Pulmonary artery endothelial cell (primary cell): ENCODE data around the gene OXER1. TPM values are rescaled to one million over a fixed set of nuclear protein-coding genes. Genes with fewer than 3 reads are reported as not detected.

Experiments used
- DNase-seq: peaks from one replicate; pipeline ENCODE4 v3.0.0-alpha.2; 2011; ENCODE audit warnings: low read depth, low spot score
- total RNA-seq: library from RNA; depleted of rRNA; stranded (reverse); fragments of >200 nt; gene quantifications from 2 replicates; pipeline ENCODE4 v1.2.3, GENCODE V29; 2014

The OXER1 gene
- total RNA-seq, 1 donor from 2014 or later: not detected

DNA sequence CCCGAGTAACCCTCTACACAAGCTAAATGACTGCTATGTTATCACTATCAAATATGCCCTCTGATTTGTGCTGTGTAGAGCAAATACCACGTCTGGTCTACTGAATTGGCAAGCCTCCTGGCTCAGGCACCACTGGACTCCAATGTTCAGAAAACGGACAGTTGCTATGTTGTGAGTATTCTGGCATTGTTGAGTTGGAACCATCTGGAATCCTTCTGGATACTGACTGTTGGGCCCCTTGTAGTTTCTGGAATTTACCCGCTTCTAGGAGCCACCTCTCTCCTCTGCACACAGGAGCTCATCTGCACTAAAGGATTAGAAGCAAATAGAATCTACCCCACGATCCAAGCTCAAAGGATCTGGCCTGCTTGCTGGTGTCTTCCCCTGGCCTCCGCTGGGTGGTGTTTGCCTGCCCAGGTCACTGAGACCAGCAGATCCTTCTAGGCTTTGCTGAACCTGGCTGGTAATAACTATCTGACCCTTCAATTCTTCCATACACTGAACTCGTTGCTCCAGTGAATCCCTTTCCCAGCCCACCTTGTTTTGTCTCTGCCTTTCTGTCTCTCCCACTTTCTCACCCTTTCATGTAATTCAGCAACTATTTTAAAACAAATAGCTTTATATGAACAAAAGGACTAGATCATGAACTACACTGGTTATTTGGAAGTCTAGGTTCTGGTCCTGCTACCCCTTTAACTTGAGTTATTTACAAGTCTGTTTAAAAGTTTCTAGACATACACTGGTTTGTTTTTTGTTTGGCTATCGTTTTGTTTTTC is 30.5 kb upstream of the OXER1 start:
- DNase-seq: no peak

DNA sequence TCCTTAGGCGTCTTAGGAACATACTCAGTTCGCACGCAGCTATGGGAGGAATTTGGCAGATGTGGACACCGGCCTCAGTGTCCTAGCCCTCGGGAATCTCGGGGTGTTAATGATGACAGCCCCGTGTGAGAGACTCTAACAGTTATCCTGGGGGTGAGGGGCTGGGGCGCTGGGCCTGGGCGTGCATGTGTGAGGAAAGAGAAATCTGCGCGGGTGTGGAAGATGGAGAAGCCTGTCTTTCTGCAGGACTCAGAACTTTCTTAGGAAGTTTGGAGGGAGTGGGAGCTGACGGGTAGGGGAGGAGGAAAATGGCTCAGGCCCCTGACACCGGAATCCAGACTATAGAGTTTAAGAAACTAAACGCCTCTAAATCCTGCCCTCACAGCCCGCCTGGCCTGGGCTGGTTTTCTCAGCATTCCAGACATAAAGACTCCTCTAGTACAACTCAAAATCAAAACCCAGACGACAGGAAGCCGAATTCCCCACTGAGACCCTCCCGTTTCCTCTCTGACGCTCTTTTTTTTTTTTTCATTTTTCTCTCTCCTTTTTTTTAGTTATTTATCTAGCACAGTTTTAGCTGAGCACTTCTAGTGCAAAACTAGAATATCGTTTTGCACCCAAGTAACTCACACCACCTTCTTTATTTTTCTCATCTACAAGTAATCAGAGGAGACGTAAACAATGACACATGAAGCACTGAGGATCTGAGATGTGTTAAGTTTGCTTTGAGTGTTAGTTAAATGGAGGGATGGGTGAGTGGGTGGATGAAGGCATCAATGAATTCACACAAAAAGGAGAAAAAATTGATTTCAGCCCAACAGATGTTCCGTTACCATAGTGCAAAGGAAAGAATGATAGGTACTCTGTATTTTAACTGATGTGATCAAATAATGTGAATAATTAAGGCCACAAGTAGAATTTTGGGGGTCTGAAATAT is 29.7 kb upstream of the OXER1 start:
- no peak for DNase-seq

DNA sequence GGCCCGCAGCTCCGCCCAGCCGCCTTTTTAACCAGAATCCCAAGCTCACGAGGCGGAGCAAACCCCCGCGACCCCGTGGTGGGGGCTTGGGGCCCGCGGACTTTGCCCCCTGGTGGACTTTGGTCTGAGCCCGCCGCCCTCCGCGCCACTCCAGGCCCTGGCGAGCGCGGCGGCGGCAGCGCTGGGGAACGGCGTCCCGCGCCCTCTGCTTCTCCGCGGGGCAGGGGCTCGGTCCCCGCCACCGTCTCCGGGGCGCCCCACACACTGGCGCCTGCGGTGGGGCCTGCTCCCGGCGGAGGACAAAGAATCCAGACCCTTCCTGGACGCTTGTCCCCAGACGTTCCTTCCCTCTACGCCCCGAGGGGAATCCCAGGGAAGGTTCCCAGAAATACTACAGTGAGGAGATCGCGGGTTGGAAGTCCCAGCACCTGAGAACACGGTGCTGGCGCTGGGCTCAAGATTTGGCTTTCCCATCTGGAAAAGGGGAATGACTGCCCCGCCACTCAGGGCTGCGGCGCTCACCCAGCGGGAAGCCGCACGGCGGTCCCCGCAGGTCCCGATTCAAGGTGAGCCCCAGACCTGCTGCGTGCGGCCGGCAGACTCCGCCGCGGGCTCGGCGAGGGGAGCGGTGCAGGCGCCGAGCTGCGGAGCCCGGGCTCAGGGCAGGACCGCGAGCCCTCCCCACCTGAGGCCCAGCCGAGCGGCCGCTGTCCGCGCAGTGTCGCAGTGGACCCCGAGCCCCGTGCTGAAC is 28.8 kb upstream of the OXER1 start, which contains the start of gene HAAO:
Gene HAAO, minus strand, starts transcription at position 1 of the 751 bp plus-strand sequence. CDS start 47 bp downstream, outside the sequence.
- no peak for DNase-seq

DNA sequence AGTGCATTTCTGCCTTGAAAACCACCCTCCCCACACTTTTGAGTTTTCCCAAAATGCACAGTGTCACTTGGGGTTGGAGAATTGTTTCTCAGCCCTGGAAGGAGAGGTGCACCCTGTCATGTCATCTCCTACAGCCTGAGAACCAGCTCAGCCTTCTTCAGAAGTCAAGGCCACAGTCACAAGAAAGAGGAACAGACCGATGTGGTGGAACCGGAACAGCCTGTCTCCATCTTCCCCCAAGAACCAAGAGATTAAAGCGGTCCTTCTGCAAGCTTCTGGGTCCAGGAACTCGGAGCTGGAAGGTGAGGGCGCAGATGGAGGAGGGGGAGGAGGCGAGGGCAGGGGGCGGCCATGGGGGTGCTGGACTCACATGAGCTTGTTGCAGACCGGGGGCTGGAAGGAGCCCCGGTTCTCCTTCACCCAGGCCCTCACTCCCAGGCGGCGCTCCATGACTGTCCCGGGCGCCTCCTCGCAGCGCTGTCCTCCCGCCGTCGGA is 28.2 kb upstream of the OXER1 start:
- DNase-seq: no peak

DNA sequence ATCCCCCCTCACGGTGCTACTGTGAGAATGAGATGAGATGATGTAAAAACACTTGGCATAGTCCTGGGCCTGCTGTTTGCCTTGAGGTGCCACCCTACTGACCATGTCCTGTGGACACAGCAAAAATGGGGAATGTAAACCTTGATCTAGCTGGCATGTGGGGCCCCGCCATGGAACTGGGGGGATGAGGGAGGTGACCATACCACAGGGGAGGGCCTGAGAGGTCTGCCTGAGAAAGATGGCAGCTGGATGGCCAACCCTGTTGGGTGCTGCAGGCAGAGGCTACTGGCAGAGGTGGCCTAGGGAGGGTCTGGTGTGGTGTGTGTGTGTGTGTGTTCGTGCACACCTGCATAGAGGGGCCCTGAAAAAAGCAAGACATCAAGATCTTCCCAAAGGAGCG is 27.7 kb upstream of the OXER1 start:
- no peak for DNase-seq

DNA sequence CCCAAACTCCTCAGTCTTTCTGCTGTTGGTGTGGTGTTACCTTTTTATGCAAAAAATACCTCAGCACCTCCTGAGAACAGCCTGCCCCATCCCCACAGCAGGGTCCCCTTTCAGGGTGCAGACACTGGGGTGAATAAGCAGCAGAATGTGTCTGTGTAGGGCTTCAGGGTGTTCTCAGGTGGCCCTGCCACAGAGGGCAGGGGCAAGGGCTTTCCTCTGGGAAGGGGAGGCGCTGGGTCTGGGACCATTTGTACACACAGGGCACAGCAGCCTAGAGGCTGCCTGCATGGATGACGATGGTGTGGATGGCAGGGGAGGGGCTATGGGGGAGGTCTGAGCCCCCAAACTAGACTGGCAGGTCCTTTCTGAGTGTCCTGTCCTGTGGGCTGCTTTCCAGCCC is 25.8 kb upstream of the OXER1 start:
- DNase-seq: no peak

DNA sequence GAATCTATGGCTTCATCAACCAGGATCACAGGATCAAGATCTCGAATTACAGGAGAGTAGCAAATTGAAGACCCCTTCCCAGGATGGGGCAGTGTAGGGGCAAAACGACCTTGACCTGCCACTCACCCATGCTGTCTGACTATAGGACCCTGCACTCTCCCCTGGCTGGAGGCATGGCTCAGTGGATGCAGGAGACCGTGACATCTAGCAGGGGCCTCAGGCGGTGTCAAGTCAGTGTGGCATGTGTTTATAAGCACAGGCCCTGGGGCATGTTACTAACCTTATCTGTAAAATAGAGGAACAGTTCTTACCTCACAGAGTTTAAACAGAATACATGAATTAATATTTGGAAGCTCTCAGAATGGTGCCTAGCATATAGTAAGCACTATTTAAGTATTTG is 24.9 kb upstream of the OXER1 start:
- DNase-seq: no peak

DNA sequence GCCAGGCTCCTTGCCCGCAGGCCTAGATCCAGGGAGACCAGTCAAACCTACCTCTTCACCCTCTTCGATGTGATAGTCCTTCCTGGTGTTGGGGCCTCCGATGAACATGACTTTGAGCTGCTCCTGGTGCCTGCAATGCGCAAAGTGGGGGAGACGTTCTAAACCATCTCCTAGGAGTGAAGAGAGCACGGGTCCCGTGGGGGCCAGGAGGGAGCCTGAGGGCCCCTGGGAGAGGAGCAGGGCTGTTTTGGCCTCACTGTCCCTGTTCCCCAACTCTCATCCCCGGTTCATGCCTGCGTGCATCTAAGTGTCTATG is 24.5 kb upstream of the OXER1 start:
- DNase-seq: no peak

DNA sequence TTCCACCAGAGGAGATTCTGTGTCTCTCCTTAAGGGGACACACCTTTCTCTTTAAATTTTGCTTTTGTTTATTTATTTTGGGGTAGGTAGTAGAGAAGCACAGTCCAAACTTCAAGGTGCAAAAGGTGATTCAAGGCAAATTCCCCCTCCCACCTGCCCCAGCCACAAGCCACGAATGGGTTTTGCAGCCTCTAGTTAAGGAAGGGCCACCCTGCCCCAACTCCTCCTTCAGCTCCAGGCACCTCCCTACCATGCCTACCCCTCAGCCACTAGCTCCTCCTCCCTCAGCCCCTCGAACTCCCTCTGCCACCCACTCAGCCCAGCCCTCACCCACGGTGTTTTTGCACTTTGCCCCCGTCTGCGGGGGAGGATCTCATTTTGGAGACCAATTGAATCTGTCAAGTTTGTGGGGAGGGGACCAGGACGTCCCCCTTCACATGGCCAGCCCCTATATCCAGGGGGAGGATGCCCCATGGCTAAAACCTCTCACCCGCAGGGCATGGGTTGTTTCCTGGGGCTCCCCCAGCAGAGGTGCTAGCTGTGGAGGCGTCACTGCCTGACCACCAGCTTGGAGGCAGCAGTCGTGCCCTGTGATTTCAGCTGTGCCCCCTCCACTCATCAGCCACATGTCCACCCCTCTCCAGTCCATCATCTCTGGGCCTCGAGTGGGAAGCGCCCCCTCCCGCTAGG is 24.0 kb upstream of the OXER1 start:
- DNase-seq: no peak

DNA sequence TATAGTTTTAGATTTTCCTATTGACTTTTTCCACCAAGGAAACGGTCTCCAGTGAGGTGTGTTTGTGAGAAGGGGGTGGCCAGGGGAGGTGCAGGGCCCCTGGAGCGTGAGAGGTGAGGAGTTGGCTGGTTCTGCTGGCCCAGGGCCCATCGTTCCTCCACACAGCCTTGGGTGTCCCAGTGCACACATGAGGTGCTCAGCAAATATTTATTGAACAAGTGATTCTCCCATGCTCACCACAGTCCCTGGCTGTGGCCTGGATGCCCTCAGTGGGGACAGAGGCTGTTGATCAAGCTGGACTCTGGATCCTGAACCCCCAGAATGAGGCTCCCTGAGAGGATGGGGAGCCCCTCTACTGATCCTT is 23.5 kb upstream of the OXER1 start:
- DNase-seq: no peak

DNA sequence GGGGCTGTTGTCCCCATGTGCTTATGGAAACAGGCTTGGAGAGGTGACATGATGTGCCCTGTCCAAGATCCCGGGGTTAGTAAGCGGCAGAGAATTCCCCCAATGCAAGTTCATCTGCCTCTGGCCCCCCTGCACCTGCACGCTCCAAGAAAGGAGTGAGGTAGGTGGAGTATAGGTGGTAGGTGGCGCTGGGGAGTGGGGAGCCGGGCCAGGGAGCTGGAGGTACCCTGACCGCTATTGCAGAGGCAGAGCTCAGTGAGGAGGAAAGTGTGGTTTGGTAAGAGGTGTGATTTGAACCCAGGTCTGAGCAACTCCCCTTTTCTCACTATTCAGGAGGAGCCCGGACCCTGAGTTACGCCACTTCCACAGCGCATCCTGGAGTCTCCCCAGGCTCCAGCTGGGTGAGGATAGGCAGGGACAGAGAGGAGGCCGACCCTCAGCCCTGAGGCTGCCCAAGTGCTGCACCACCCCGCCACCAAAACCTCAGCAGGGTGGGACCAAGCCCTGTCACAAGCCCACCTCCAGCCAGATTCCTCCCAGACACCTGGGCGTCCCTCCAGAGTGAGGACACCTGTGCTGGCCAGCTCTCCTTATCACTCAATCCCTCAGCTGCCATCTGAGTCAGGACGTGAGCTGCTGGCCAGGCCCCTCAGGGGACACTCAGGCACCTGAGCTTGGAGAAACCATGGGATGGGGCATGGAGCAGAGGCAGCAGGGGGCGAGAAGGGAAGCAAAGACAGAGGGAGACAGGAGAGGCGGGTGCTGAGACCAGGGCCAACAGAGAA is 22.8 kb upstream of the OXER1 start:
- DNase-seq: no peak

DNA sequence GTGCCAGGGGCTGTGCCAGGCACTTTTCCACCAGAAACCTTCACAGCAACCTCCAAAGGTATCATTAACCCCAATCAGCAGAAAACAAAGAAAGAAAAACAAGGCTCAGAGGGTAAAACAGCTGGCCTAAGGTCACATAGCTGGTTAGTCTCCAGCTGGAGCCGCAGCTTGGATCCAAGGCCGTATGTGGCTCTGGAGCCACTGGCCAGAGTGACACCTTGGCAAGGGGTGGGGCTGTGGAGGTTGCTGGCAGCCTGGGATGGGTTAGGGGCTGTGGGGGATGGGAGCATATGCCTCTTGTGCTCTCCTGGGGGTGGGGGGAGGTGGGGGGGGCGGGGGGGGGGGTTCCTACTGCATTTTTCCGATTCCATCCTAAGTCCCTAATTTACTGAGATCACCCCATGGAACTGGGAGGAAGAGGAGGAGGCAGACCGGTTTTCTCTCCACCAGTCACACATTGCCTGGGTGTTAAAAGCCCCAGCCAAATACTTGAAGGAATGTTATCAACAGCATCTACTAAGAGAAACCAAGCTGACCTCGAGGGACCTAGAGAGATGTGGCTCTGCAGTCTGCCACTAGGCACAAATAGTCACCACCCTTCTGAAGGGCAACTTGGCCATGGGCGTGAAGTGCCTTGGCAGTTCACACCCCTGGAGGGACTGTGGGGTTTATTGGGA is 20.4 kb upstream of the OXER1 start:
- DNase-seq: no peak

DNA sequence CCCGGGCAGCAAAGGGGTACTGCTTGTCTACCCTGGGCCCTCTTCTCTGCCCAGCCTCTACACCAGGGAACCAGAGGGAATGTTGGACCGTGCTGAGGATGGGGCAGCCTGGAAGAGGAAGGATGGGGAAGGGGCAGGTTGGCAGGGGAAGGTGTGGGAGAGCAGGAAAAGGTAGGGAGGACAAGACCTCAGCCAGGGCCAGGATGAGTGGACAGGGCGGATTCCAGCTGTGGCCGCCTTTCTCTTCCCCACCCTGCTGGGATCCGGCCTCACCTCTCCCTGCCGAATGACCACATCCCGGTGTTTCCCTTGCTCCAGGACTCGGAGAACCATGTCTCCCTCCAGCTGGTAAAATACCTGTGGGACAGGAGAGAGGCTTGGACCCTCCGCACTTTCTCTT is 19.6 kb upstream of the OXER1 start:
- no peak for DNase-seq

DNA sequence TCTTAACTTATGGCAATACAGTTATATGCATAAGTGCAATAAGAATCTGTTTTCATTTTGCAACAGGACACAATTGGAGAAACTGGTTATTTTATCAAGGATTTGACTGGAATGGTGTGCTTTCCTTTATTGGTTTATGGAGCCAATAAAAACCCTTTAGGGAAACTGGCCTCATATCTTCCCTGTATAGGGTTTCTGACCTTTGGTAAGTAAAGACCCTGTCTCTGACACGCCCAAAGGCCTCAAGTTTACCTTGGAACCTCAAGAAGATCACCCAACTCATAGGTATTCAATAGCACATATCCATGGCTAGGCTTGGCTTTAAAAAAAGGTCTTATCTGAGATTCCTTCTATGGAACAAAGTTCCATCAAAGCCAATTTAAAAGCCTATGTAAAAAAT is 17.2 kb upstream of the OXER1 start:
- DNase-seq: no peak

DNA sequence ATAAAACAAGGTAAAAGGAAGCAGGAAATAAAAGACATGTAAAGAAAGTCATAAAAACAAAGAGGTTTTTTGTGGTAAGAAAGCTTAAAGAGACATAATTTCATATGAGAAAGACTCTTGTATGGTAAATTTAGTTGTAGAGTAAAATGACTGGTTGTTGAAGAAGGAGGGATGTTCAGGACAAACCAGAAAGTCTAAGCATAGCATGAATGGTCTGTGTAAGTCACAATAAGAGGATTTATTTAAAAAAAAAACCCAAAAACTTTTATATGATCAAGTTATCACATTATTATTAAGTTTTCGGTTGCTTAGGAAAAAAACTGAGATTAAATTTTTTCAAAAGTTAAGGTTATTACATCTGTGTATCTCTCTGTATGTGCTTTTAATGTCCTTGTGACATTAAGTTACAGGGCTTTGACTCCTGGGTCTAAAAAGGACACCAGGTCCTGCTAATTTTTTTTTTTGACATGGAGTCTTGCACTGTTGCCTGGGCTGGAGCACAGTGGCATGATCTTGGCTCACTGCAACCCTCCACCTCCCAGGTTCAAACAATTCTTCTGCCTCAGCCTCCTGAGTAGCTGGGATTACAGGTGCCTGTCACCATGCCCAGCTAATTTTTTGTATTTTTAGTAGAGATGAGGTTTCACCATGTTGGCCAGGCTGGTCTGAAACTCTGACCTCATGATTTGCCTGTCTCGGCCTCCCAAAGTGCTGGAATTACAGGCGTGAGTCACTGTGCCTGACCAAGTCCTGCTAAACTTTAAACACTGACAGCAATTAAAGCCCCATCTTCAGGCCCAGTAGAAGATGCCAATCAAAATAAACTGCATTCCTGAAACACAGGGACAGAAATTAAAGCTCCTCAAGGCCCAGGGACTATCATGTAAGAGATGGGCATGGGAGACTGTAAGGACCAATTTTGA is 14.2 kb upstream of the OXER1 start:
- DNase-seq: no peak

DNA sequence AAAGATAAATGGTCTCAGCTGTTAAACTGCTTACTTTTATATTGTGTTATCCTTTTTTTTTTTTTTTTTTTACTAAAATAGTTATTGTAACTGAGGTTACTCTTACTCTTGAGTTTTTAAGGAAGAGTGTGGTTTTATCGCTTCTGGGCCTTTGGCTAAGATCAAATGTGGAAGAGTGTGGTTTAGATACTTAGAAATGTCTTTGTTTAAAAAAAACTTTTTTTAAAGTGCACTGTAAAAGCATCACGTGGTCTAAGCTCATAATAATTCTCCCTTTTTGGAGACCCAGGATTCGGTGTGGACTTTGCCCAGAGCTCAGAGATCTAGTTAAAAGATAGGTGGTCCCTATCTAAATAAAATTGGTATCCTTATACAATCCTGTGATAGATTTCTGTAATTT is 11.9 kb upstream of the OXER1 start:
- DNase-seq: no peak

DNA sequence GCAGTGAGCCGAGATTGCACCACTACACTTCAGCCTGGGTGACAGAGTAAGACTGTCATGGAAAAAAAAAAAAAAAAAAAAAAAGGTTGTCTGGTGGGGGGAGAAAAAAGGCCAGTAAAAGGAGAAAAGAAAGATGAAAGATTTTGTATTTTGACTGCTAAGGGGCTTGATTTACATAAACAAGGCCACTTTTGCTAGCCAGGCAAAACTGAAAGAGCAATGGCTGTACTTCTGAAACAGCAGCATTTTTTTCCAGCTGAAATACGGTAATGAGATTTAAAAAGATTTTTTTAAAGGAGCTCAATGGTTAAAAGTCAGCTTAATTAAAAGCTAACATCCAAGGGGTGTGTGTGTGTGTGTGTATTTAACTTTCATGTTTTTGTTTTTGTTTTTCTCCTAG is 11.3 kb upstream of the OXER1 start:
- no peak for DNase-seq

DNA sequence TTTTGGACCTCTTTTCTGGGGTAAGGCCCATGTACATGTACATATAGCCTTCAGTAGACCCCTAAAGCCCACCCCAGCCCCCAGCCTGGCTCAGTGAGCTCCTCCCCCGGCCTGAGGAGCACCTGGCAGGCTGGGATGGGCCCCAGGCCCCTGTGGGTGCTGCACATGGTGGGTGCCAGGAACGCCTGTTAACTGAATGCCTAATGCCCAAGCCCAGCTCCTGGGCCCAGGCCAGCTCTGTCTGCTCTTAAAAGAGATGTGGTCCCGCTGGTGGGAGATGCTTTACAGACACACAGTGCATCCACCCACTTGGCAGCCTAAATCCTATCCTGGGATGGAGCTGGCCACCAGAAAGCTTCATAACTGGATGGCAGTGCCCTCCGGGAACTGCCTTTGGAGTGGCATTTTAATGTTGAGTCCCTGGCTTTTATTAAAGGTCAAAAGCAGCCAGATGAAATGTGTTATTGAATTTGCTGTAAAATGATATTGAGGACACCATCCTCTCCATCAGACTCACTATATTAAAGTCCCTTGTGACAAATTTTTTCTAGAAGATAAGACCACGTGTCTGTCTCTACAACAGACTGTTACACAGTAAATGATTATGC is 7.7 kb upstream of the OXER1 start:
- DNase-seq: no peak
